H1 (cell line): ENCODE measurements around the gene NEDD4. TPM values are rescaled to one million over a fixed set of nuclear protein-coding genes. Genes with fewer than 3 reads are reported as not detected.

Experiments
- CTCF ChIA-PET: fragments of 300-600 bp; sonication (Branson Sonifier 250); formaldehyde crosslinking; loops from one replicate; lab custom pipeline; 2021; ENCODE audit not compliant: partially characterized antibody; lab: Charles Lee
- POLR2A ChIA-PET: fragments of 300-600 bp; sonication (Branson Sonifier 250); formaldehyde crosslinking; loops from one replicate; lab custom pipeline; 2021; ENCODE audit warnings: inconsistent platforms; ENCODE audit not compliant: partially characterized antibody; lab: Charles Lee
- DNase-seq, 2 experiments: peaks; one replicate each; pipeline versions ENCODE4 v3.0.0 to v3.0.0-alpha.2; 2010 to 2022; ENCODE audit warnings: low spot score in 2 of 2, low read depth in 1 of 2, mixed read lengths in 1 of 2
- FAIRE-seq: peaks from 2 replicates; lab custom pipeline; 2011; peaks lifted over from hg19 to GRCh38; lab: Jason Lieb, UNC
- H2AFZ ChIP-seq: 2 replicates; pipeline ENCODE4 v1.8.1; 2012; ENCODE audit warnings: low read length, inconsistent platforms
- H2AK5ac ChIP-seq: 2 replicates; pipeline ENCODE4 v1.6.1; 2013; ENCODE audit warnings: low read depth, low read length
- H2BK120ac ChIP-seq: replicated peaks from 2 replicates; pipeline ENCODE3; 2013; ENCODE audit warnings: low read depth, low read length, inconsistent platforms
- H2BK12ac ChIP-seq: 2 replicates; pipeline ENCODE4 v1.6.1; 2013; ENCODE audit warnings: low read depth, low read length
- H2BK15ac ChIP-seq: 2 replicates; pipeline ENCODE4 v1.6.1; 2013; ENCODE audit warnings: low read length
- H2BK20ac ChIP-seq: 2 replicates; pipeline ENCODE4 v1.6.1; 2013; ENCODE audit warnings: low read length
- H2BK5ac ChIP-seq: 2 replicates; pipeline ENCODE4 v1.6.1; 2013; ENCODE audit warnings: low read depth, low read length
- H3K14ac ChIP-seq: 2 replicates; pipeline ENCODE4 v1.6.1; 2013; ENCODE audit warnings: inconsistent platforms; ENCODE audit not compliant: insufficient read length
- H3K18ac ChIP-seq: 2 replicates; pipeline ENCODE4 v1.6.1; 2013; ENCODE audit warnings: low read length; ENCODE audit errors: extremely low read depth
- H3K23ac ChIP-seq: 2 replicates; pipeline ENCODE4 v1.6.1; 2013; ENCODE audit warnings: inconsistent platforms; ENCODE audit not compliant: insufficient read length
- H3K23me2 ChIP-seq: 2 replicates; pipeline ENCODE4 v1.6.1; 2013; ENCODE audit warnings: low read depth, low read length
- H3K27ac ChIP-seq: 2 replicates; pipeline ENCODE4 v1.6.1; 2011; ENCODE audit warnings: low read depth, low read length, inconsistent platforms
- H3K27me3 ChIP-seq, 4 experiments: replicated peaks in 1 of 4; 1 replicate in 1 of 4; 2 replicates in 3 of 4; pipeline versions ENCODE4 v1.6.1 to v1.8.1; 2011 to 2013; ENCODE audit warnings: low read length in 3 of 4, mild to moderate bottlenecking in 3 of 4, inconsistent platforms in 2 of 4, mixed read lengths in 2 of 4, moderate library complexity in 1 of 4; ENCODE audit not compliant: control insufficient read depth in 3 of 4, insufficient read depth in 3 of 4; ENCODE audit errors: extremely low read depth in 1 of 4
- H3K36me3 ChIP-seq, 4 experiments: 2 replicates each; pipeline versions ENCODE4 v1.6.1 to v1.8.1; 2011 to 2013; ENCODE audit warnings: mild to moderate bottlenecking in 4 of 4, low read length in 3 of 4, moderate library complexity in 2 of 4, control low read depth in 1 of 4, inconsistent platforms in 1 of 4; ENCODE audit not compliant: insufficient read depth in 4 of 4, control insufficient read depth in 2 of 4
- H3K4ac ChIP-seq: replicated peaks from 2 replicates; pipeline ENCODE3; 2013; ENCODE audit warnings: low read length, low read depth, mixed read lengths, inconsistent platforms; ENCODE audit not compliant: insufficient read length
- H3K4me1 ChIP-seq, 4 experiments: replicated peaks in 1 of 4; 1 replicate in 1 of 4; 2 replicates in 3 of 4; pipeline versions ENCODE4 v1.6.1 to v1.8.1; 2011 to 2013; ENCODE audit warnings: low read length in 3 of 4, inconsistent platforms in 2 of 4, mixed read lengths in 1 of 4; ENCODE audit not compliant: insufficient read depth in 4 of 4, control insufficient read depth in 3 of 4
- H3K4me2 ChIP-seq, 2 experiments: 2 replicates each; pipeline versions ENCODE4 v1.6.1 to v1.8.1; 2011 to 2013; ENCODE audit warnings: low read depth in 2 of 2, low read length in 2 of 2, control low read depth in 1 of 2, inconsistent platforms in 1 of 2, mild to moderate bottlenecking in 1 of 2; ENCODE audit not compliant: insufficient read depth in 1 of 2
- H3K4me3 ChIP-seq, 4 experiments: fragments of 200-600, 300-600 bp in 1 of 4; sonication (generic), shearing (Covaris generic), sonication (Bioruptor Twin) in 1 of 4; 2 replicates each; pipeline versions ENCODE4 v1.5.1 to v1.8.1; 2011 to 2016; ENCODE audit warnings: low read length in 4 of 4, low read depth in 3 of 4, control low read depth in 2 of 4, inconsistent platforms in 2 of 4, mild to moderate bottlenecking in 2 of 4, mixed read lengths in 1 of 4, moderate library complexity in 1 of 4; ENCODE audit not compliant: insufficient read depth in 2 of 4; ENCODE audit errors: extremely low read depth in 1 of 4
- H3K56ac ChIP-seq: replicated peaks from 2 replicates; pipeline ENCODE3; 2013; ENCODE audit warnings: low read depth, mild to moderate bottlenecking, mixed read lengths, low read length, inconsistent platforms; ENCODE audit not compliant: insufficient read length
- H3K79me1 ChIP-seq: 2 replicates; pipeline ENCODE4 v1.6.1; 2013; ENCODE audit warnings: low read depth, low read length, control low read depth
- H3K79me2 ChIP-seq, 2 experiments: 2 replicates each; pipeline versions ENCODE4 v1.6.1 to v1.8.1; 2012 to 2013; ENCODE audit warnings: low read length in 2 of 2, mild to moderate bottlenecking in 2 of 2, inconsistent platforms in 1 of 2; ENCODE audit not compliant: insufficient read depth in 2 of 2, control insufficient read depth in 1 of 2
- H3K9ac ChIP-seq, 4 experiments: replicated peaks in 1 of 4; 1 replicate in 1 of 4; 2 replicates in 3 of 4; pipeline versions ENCODE4 v1.6.1 to v1.8.1; 2011 to 2013; ENCODE audit warnings: low read depth in 3 of 4, low read length in 3 of 4, control low read depth in 2 of 4, mild to moderate bottlenecking in 2 of 4, moderate library complexity in 2 of 4, inconsistent platforms in 1 of 4; ENCODE audit errors: extremely low read depth in 1 of 4
- H3K9me3 ChIP-seq, 2 experiments: 2 replicates each; pipeline versions ENCODE4 v1.6.1 to v1.8.1; 2012 to 2013; ENCODE audit warnings: mild to moderate bottlenecking in 2 of 2, moderate library complexity in 2 of 2, control low read depth in 1 of 2, inconsistent platforms in 1 of 2, low read depth in 1 of 2, low read length in 1 of 2, mixed read lengths in 1 of 2; ENCODE audit not compliant: insufficient read depth in 2 of 2
- H4K20me1 ChIP-seq, 2 experiments: replicated peaks in 1 of 2; 2 replicates each; pipeline versions ENCODE3 to v1.8.1; 2011 to 2013; ENCODE audit warnings: inconsistent platforms in 2 of 2, low read length in 2 of 2, mild to moderate bottlenecking in 1 of 2; ENCODE audit not compliant: insufficient read depth in 2 of 2, control insufficient read depth in 1 of 2
- H4K5ac ChIP-seq: 2 replicates; pipeline ENCODE4 v1.6.1; 2013; ENCODE audit warnings: low read length, low read depth, mixed read lengths, inconsistent platforms; ENCODE audit not compliant: insufficient read length
- H4K8ac ChIP-seq: 2 replicates; pipeline ENCODE4 v1.8.0; 2013; ENCODE audit warnings: mild to moderate bottlenecking, moderate library complexity, low read length, inconsistent platforms; ENCODE audit not compliant: insufficient read depth; ENCODE audit errors: extremely low read depth
- H4K91ac ChIP-seq: replicated peaks from 2 replicates; pipeline ENCODE3; 2013; ENCODE audit warnings: low read length, mixed read lengths, inconsistent platforms; ENCODE audit not compliant: insufficient read length
- BCL11A ChIP-seq, 2 experiments: IDR thresholded peaks; one replicate each; pipeline ENCODE4 v1.6.1; 2011; ENCODE audit warnings: low read depth in 2 of 2, low read length in 2 of 2, mild to moderate bottlenecking in 2 of 2
- CBX8 ChIP-seq: fragments of 300-800, 300-1000 bp; sonication (generic); IDR thresholded peaks from 2 replicates; pipeline ENCODE4 v1.7.1; 2016; ENCODE audit warnings: low read depth, low read length, borderline replicate concordance
- CEBPB ChIP-seq: IDR thresholded peaks from 2 replicates; pipeline ENCODE4 v1.6.1; 2012; ENCODE audit warnings: low read depth, low read length
- CTBP2 ChIP-seq: IDR thresholded peaks from 2 replicates; pipeline ENCODE4 v1.7.0; 2011; ENCODE audit warnings: borderline replicate concordance, mild to moderate bottlenecking, moderate library complexity, mixed read lengths, low read length; ENCODE audit not compliant: insufficient read depth, insufficient read length
- GABPA ChIP-seq: IDR thresholded peaks from 2 replicates; pipeline ENCODE4 v1.6.1; 2011; ENCODE audit warnings: mild to moderate bottlenecking, low read length, moderate library complexity, borderline replicate concordance; ENCODE audit not compliant: insufficient read depth
- HDAC2 ChIP-seq, 2 experiments: fragments of 300-600 bp in 1 of 2; sonication (generic) in 1 of 2; IDR thresholded peaks; 2 replicates each; pipeline ENCODE4 v1.6.1; 2011 to 2012; ENCODE audit warnings: low read depth in 2 of 2, low read length in 2 of 2, mild to moderate bottlenecking in 2 of 2, moderate library complexity in 2 of 2, borderline replicate concordance in 1 of 2, inconsistent platforms in 1 of 2
- PHF8 ChIP-seq: fragments of 200-600 bp; sonication (generic); conservative IDR thresholded peaks from 2 replicates; pipeline ENCODE4 v1.7.1; 2012; ENCODE audit warnings: low read depth, mild to moderate bottlenecking, inconsistent platforms, low read length, moderate library complexity
- POU5F1 ChIP-seq: IDR thresholded peaks from 2 replicates; pipeline ENCODE4 v1.6.1; 2011; ENCODE audit warnings: low read depth, mild to moderate bottlenecking, low read length, moderate library complexity
- RNF2 ChIP-seq: fragments of 200-900, 300-1000 bp; sonication (generic); IDR thresholded peaks from 2 replicates; pipeline ENCODE4 v1.7.1; 2016; ENCODE audit warnings: borderline replicate concordance, low read depth, mild to moderate bottlenecking, antibody characterized with exemption, low read length; ENCODE audit not compliant: poor library complexity, severe bottlenecking; ENCODE audit errors: missing control alignments
- SRF ChIP-seq: IDR thresholded peaks from 2 replicates; pipeline ENCODE4 v1.6.1; 2011; ENCODE audit warnings: mild to moderate bottlenecking, low read depth, low read length, moderate library complexity
- TBP ChIP-seq: IDR thresholded peaks from 2 replicates; pipeline ENCODE4 v1.6.1; 2011; ENCODE audit warnings: low read depth, low read length, improper control_type of control experiment
- TCF12 ChIP-seq: IDR thresholded peaks from 2 replicates; pipeline ENCODE4 v1.6.1; 2011; ENCODE audit warnings: low read depth, mild to moderate bottlenecking, low read length
- YY1 ChIP-seq: IDR thresholded peaks from 2 replicates; pipeline ENCODE4 v1.6.1; 2011; ENCODE audit warnings: low read depth, mild to moderate bottlenecking, low read length
- WGBS, 2 experiments: shearing (Covaris generic) in 1 of 2; methylation state at CpG; one replicate each; pipeline versions ENCODE4 v1.1.6 to v1.1.7; 2013 to 2015; ENCODE audit warnings: low lambda C conversion rate in 2 of 2, mixed read lengths in 2 of 2, inconsistent platforms in 1 of 2, low coverage in 1 of 2, missing lambda C conversion rate in 1 of 2; ENCODE audit not compliant: insufficient replicate concordance in 2 of 2, insufficient coverage in 1 of 2, insufficient read length in 1 of 2; ENCODE audit errors: extremely low coverage in 1 of 2, missing lambda C conversion rate in 1 of 2; 5-methylcytosine and 5-hydroxymethylcytosine counted together
- polyA plus RNA-seq, 7 experiments: library from polyadenylated mRNA; depleted of rRNA in 3 of 7; stranded (reverse) in 5 of 7; unstranded in 2 of 7; fragments of >200 nt in 5 of 7; fragments of 200-250 nt in 2 of 7; gene quantifications; 1 replicate in 5 of 7; 2 replicates in 1 of 7; 4 replicates in 1 of 7; pipeline versions ENCODE4 v1.2.1 to v1.2.3, GENCODE V29; 2011 to 2013; ENCODE audit warnings: missing spikeins in 2 of 7, mixed read lengths in 2 of 7
- total RNA-seq: library from RNA; stranded (reverse); fragmentation: NEBNext Ultra II Directional; extraction: Animal tissue kit (Norgen Biotek cat#: 25700); gene quantifications from 2 replicates; pipeline ENCODE4 v1.2.1, GENCODE V29; 2021

The NEDD4 gene
- total and polyA plus RNA-seq, 2 of the 8 experiments (the other 6 are each of a cell fraction or from before 2014, with no cell fraction given): 0.95 to 3.9 TPM

GRCh38 chr15:56032373-56032772, 39.0 kb upstream of the NEDD4 start:
- Histone ChIP-seq H3K23me2 (no peaks in the 10 kb centered on the region; the same call in 1 of the 2 replicates), H4K20me1 (no peaks in the 10 kb centered on the region), H2BK120ac (no peak overlapping the region), H3K4me3 (no peak overlapping the region), H2BK5ac (no peak overlapping the region), H3K79me2 (no peaks in the 10 kb centered on the region), H2BK20ac (no peak overlapping the region), H3K9me3 (no peaks in the 10 kb centered on the region), H3K4ac (no peak overlapping the region), H3K9ac (no peak overlapping the region), H3K27ac (no peak overlapping the region), H3K23ac (no peak overlapping the region), H3K4me2 (no peak overlapping the region), H3K4me1 (no peaks in the 10 kb centered on the region), H2AK5ac (no peak overlapping the region), H2BK15ac (no peak overlapping the region), H3K36me3 (no peaks in the 10 kb centered on the region), H4K91ac (no peak overlapping the region), H3K79me1 (no peaks in the 10 kb centered on the region), H4K5ac (no peak overlapping the region), H2BK12ac (no peak overlapping the region), H3K18ac (no peak overlapping the region), H3K14ac (no peak overlapping the region), H4K8ac (no peak overlapping the region), H2AFZ (0 out of 2 replicates have a peak overlapping the region, but pooled peaks have one; percentile 8), H3K27me3 (no peaks in the 10 kb centered on the region), H3K56ac (no peak overlapping the region)
- TF ChIP-seq CEBPB: no peak
- no peak for TF ChIP-seq GABPA
- TF ChIP-seq YY1: no peak
- no peak for TF ChIP-seq POU5F1
- no peak for TF ChIP-seq TBP
- no peak for TF ChIP-seq TCF12
- TF ChIP-seq RNF2: no peak
- TF ChIP-seq CBX8: no peak
- TF ChIP-seq HDAC2 (IDR thresholded peaks at IDR 0.05; ENCODE audit: borderline replicate concordance in 1 of 2, low read depth in 2 of 2, low read length in 2 of 2): no peak
- TF ChIP-seq PHF8: no peak
- TF ChIP-seq SRF: no peak
- no peak for TF ChIP-seq BCL11A (IDR thresholded peaks at IDR 0.05; ENCODE audit: low read depth in 2 of 2, low read length in 2 of 2)
- no peak for TF ChIP-seq CTBP2
- POLR2A ChIA-PET: no interaction called here
- DNase-seq (no peak), FAIRE-seq (no peak)
- CTCF ChIA-PET: interaction anchor here (1.0 to 1.8 kb wide), 3 partner anchors 14 to 21 kb away, joined by 3 to 4 read pairs (median 3); no protein-coding TSS in a partner anchor
- WGBS, 2 experiments: 83% methylated on average over 1 of the region's 1 CpG; no CpG with 5 or more reads in 1 of the 2 experiments
